HT1080 (cell line): ENCODE measurements around the gene RNF175. TPM values are rescaled to one million over a fixed set of nuclear protein-coding genes. Genes with fewer than 3 reads are reported as not detected.
A peak's percentile ranks its signal among the peaks of the same experiment; 100 is the strongest.
"Not testable (repeated sequence)": the region's sequence is repeated elsewhere in the genome, so short reads cannot be mapped to it uniquely, and the experiment has no call there.

Experiments used
- DNase-seq: peaks from one replicate; pipeline ENCODE4 v3.0.0-alpha.2; 2015; ENCODE audit warnings: low read depth
- total RNA-seq: library from RNA; depleted of rRNA; stranded (reverse); fragments of >200 nt; shearing (Covaris generic); gene quantifications from 2 replicates; pipeline ENCODE4 v1.2.3, GENCODE V29; 2014; rRNA removed

RNF175 gene
- total RNA-seq, 1 experiment from 2014 or later: not detected

DNA sequence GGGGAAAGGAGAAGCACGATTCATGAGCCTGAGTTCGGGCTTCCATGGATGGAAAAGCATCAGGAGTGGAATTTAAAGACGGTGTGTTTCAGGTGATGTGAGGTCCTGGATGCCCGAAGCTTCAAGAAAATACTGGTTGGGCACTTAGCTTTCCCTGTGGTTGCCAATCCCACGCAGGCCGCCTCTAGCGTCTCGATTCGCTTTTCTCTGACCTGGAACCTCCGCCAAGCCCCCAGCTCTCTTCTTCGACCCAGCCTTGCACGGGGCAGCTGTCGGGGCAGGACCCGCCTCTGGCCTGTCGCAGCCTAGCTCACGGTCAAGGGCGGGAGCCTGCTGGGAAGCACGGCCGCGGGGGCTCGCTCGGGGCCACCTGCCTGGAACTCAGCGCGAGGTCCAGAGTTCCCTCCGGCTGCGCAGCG, 76.1 kb downstream of the RNF175 start:
- no peak for DNase-seq

DNA sequence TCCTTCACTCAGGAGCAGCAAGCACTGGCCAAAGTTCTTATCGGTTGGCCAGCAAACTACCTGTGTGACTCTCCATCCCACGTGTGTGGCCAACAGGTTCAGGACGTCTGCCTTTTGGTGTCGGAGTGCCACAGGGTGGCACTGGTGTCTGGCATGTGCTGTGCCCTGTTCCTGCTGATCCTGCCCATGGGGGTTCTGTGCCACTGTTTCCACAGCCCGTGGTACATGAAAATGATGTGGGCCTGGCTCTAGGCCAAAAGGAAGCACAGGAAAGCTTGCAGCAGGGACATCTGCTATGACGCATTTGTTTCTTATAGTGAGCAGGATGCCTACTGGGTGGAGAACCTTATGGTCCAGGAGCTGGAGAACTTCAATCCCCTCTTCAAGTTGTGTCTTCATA, 80.3 kb downstream of the RNF175 start:
- DNase-seq: no peak

DNA sequence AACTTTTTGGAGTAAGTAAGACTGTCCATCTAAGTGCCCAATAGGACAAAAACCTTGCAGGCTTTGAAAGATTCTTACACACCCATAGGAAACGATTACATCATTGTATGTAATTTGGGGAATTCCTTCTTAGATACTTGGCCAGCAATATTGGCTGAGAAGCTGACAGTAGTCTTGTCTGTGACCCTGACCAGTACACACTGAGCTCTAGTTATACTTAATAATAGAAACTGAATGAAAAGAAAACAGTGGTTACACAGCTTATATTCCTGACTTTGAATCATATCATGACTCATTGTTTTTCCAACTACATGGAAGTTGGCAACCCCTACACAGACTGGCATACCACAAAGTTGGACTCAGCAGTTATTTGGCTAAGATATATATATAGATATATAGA, 82.8 kb downstream of the RNF175 start:
- peak; percentile 87 for DNase-seq

DNA sequence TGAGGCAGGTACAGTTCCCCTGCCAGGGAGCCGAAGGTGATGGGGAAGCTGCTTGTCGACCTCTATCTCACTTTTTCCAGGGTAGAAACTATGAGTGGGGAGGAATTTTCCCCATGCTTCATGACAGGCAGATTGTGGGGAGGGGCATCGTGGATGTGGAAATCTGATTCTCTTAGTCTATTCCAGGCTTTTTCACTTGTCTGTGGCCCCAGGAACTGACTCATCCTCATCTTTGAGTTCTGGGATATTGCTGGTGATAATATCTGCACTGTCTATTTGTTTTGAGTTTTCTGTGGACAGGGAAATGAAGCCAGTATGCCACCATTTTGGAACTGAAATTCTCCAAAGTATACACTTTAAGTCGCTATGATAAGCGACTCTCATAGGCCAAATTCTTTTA, 83.3 kb downstream of the RNF175 start:
- peak; percentile 48 for DNase-seq

DNA sequence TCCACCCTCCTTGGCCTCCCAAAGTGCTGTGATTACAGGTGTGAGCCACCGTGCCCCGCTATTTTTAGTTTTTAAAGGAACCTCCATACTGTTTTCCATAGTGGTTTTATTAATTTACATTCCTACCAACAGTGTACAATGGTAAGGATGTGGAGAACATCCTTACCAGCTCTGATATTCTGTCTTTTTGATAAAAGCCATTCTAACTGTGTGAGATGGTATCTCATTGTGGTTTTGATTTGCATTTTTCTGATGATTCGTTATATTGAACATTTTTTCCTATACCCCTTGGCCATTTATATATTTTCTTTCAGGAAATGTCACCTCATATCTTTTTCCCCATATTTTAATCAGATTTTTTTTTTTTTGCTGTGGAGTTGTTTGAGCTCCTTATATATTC, 90.0 kb downstream of the RNF175 start:
- DNase-seq: no peak

DNA sequence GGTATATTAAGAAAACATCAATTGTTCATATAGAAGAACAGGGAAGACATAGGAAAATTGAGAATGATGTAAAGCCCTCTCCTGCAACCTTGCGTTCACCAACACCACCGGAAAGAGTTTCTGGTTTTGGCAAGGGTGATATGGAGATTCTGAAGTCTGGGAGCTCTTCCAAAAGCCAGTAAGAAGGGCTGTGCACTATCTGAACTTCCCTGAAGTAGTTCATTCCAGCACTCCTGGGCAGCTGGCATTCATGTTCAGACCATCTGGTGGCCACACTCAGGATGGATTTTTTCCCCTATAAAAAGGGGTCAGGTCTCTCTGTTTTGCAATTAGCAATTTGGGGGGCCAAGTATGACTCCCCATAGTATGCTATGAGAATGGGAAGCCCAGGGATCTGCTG, 91.2 kb downstream of the RNF175 start:
- no peak for DNase-seq

DNA sequence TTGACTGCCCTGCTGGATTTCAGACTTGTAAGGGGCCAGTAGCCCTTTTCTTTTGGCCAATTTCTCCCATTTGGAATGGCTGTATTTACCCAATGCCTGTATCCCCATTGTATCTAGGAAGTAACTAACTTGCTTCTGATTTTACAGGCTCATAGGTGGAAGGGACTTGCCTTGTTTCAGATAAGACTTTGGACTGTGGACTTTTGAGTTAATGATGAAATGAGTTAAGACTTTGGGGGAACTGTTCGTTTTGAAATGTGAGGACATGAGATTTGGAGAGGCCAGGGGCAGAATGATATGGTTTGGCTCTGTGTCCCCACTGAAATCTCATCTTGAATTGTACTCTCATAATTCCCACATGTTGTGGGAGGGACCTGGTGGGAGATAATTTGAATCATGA, 93.3 kb downstream of the RNF175 start:
- not testable (repeated sequence) for DNase-seq

DNA sequence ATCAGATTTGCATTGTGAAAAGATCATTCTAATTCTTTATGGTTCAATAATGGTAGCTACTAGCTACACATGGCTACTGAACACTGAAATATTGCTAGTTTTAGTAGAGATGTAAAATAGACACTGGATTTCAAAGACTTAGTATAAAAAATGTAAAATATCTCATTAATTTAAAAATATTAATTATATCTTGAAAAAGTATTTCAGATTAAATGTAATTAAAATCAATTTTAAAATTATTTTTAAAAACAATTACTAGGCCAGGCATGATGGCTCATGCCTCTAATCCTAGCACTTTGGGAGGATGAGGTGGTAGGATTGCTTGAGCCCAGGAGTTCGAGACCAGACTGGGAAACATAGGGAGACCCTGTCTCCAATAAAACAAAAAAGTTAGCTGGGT, 96.2 kb downstream of the RNF175 start:
- DNase-seq: no peak

DNA sequence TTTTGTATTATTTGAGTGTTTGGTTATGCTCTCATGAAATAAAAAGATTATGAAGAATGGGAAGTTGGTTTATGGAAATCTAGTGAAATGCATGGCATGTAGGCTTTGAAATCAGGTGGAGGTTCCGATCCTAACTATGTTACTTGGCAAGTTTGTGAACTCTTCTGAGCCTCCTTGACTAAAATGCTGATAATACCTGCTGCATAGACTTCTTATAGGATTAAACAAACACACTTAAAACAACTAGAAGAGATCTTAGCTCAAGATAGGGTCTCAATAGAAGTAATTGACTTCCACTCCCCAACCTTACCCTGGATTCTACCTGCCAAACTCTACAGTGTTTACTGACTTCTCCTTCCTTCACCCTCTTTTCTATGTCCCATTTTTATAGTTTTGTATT, 97.9 kb downstream of the RNF175 start:
- no peak for DNase-seq

DNA sequence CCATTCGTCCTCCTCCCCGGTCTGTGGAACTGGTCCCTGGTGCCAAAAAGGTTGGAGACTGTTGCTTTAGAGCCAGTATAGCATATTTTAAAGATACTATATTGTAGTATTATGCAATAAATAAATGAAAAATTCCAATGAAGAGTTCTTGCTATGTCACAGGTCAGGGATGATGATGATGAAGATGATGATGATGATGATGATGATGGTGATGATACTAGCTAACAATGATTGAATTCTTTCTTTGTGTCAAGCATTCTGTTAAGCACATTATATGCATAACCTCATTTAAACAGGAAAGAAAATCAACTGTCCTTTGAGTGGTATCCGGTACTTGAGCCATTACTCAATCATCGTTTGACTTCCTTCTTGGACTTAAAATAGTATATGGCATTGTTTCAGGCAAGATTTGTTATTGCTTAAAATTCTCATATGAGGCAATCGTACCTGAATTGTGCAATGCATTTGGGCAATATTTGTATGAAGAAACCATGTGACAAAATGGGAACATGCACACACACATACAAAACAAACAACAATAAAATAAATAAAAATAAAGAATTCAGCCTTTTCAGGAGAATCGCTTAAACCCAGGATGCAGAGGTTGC, 98.5 kb downstream of the RNF175 start:
- DNase-seq: peak; percentile 15

Other genes with a start within 250 kb of the RNF175 start
- gene TLR2, start 75.7 kb downstream of the RNF175 start, total RNA-seq: not detected in 2 replicates
- not detected in 2 replicates for gene SFRP2, start 29.1 kb upstream of the RNF175 start, total RNA-seq